SK-N-SH (cell line): ENCODE measurements around the gene GAS7. TPM values are rescaled to one million over a fixed set of nuclear protein-coding genes. Genes with fewer than 3 reads are reported as not detected.

Source experiments
- CTCF ChIA-PET: fragments of 300-600, 350-600 bp; formaldehyde crosslinking; extraction: SDS; loops from one replicate; lab custom pipeline; 2021; lab: Yijun Ruan, JAX
- POLR2A ChIA-PET: fragments of 350-600 bp; sonication (Branson Sonifier 250); formaldehyde crosslinking; extraction: SDS; loops from one replicate; lab custom pipeline; 2020; ENCODE audit warnings: antibody characterized with exemption, inconsistent platforms; lab: Yijun Ruan, JAX
- DNase-seq: peaks from one replicate; pipeline ENCODE4 v3.0.0; 2012
- H2AFZ ChIP-seq: fragments of 200-600 bp; sonication (generic); 2 replicates; pipeline ENCODE4 v1.8.1; 2016; ENCODE audit warnings: antibody characterized with exemption, mild to moderate bottlenecking, low read depth
- H3F3A ChIP-seq: fragments of 200-600 bp; sonication (generic); replicated peaks from 2 replicates; pipeline ENCODE3; 2016; ENCODE audit warnings: antibody characterized with exemption, mild to moderate bottlenecking; ENCODE audit not compliant: insufficient read depth
- H3K27ac ChIP-seq, 2 experiments: fragments of 200-500 bp in 1 of 2; fragments of 200-600 bp in 1 of 2; sonication (Bioruptor generic) in 1 of 2; sonication (generic), shearing (Covaris generic) in 1 of 2; 2 replicates each; pipeline versions ENCODE4 v1.5.1 to v1.6.1; 2014 to 2016; ENCODE audit warnings: low read depth in 2 of 2, inconsistent platforms in 1 of 2, low read length in 1 of 2, mild to moderate bottlenecking in 1 of 2, mixed read lengths in 1 of 2
- H3K27me3 ChIP-seq: fragments of 200-600 bp; sonication (generic), shearing (Covaris generic); 2 replicates; pipeline ENCODE4 v1.6.1; 2016; ENCODE audit warnings: mixed run types; ENCODE audit not compliant: insufficient read depth
- H3K36me3 ChIP-seq, 2 experiments: fragments of 200-500 bp in 1 of 2; fragments of 200-600 bp in 1 of 2; sonication (Bioruptor generic) in 1 of 2; sonication (generic) in 1 of 2; replicated peaks in 1 of 2; 2 replicates each; pipeline versions ENCODE3 to v1.5.1; 2014 to 2016; ENCODE audit warnings: low read length in 1 of 2, mild to moderate bottlenecking in 1 of 2; ENCODE audit not compliant: insufficient read depth in 2 of 2, control insufficient read depth in 1 of 2
- H3K4me1 ChIP-seq, 2 experiments: fragments of 200-500 bp in 1 of 2; fragments of 200-600 bp in 1 of 2; sonication (Bioruptor generic) in 1 of 2; sonication (generic), shearing (Covaris generic) in 1 of 2; 2 replicates each; pipeline versions ENCODE4 v1.5.1 to v1.6.1; 2014 to 2016; ENCODE audit warnings: low read depth in 1 of 2, low read length in 1 of 2, mixed run types in 1 of 2; ENCODE audit not compliant: insufficient read depth in 2 of 2, control insufficient read depth in 1 of 2
- H3K4me2 ChIP-seq: fragments of 200-600 bp; sonication (generic), shearing (Covaris generic); 2 replicates; pipeline ENCODE4 v1.6.1; 2017; ENCODE audit warnings: mixed run types
- H3K4me3 ChIP-seq, 2 experiments: fragments of 200-500 bp in 1 of 2; fragments of 200-600 bp in 1 of 2; sonication (Bioruptor generic) in 1 of 2; sonication (generic), shearing (Covaris generic) in 1 of 2; 2 replicates each; pipeline versions ENCODE4 v1.5.1 to v1.8.1; 2014 to 2016; ENCODE audit warnings: low read depth in 2 of 2, inconsistent platforms in 1 of 2, low read length in 1 of 2, mild to moderate bottlenecking in 1 of 2, mixed read lengths in 1 of 2, moderate library complexity in 1 of 2
- H3K79me2 ChIP-seq: fragments of 200-600 bp; sonication (generic); 2 replicates; pipeline ENCODE4 v1.8.1; 2017; ENCODE audit warnings: mild to moderate bottlenecking; ENCODE audit not compliant: insufficient read depth
- H3K9ac ChIP-seq: fragments of 200-600 bp; sonication (generic); 2 replicates; pipeline ENCODE4 v1.6.1; 2017; ENCODE audit warnings: mixed run types
- H3K9me2 ChIP-seq: fragments of 200-600 bp; sonication (generic); 2 replicates; pipeline ENCODE4 v1.6.1; 2017; ENCODE audit warnings: mixed run types
- H3K9me3 ChIP-seq: fragments of 200-600 bp; sonication (generic); 2 replicates; pipeline ENCODE4 v1.6.1; 2017; ENCODE audit warnings: mixed run types, mild to moderate bottlenecking, moderate library complexity
- H4K20me1 ChIP-seq: fragments of 200-600 bp; sonication (generic); 2 replicates; pipeline ENCODE4 v1.6.1; 2017; ENCODE audit warnings: mild to moderate bottlenecking, mixed run types; ENCODE audit not compliant: insufficient read depth
- CHD2 ChIP-seq: fragments of 150-350 bp; IDR thresholded peaks from 2 replicates; pipeline ENCODE4 v1.6.1; 2018; ENCODE audit warnings: low read length; ENCODE audit not compliant: partially characterized antibody
- CTCF ChIP-seq: fragments of 200-600 bp; sonication (generic); IDR thresholded peaks from 2 replicates; pipeline ENCODE4 v1.6.1; 2017; ENCODE audit warnings: antibody characterized with exemption, mild to moderate bottlenecking, moderate library complexity
- ELF1 ChIP-seq: IDR thresholded peaks from 2 replicates; pipeline ENCODE4 v1.4.0; 2012
- FOSL2 ChIP-seq: IDR thresholded peaks from 2 replicates; pipeline ENCODE4 v1.4.0; 2012; ENCODE audit warnings: low read depth, mild to moderate bottlenecking, moderate library complexity, borderline replicate concordance
- FOXJ3 ChIP-seq: sonication (generic); formaldehyde crosslinking; IDR thresholded peaks from 2 replicates; pipeline ENCODE4 v1.5.1; 2020; ENCODE audit warnings: mild to moderate bottlenecking, missing genetic modification reagents
- FOXM1 ChIP-seq: IDR thresholded peaks from 2 replicates; pipeline ENCODE4 v1.4.0; 2012; ENCODE audit warnings: low read depth, mild to moderate bottlenecking
- MXI1 ChIP-seq: IDR thresholded peaks from 2 replicates; pipeline ENCODE4 v1.6.1; 2012; ENCODE audit warnings: mild to moderate bottlenecking, low read depth, low read length, improper control_type of control experiment
- NRF1 ChIP-seq: IDR thresholded peaks from 2 replicates; pipeline ENCODE4 v1.6.1; 2012; ENCODE audit warnings: low read depth, mild to moderate bottlenecking, low read length
- POLR2AphosphoS5 ChIP-seq: IDR thresholded peaks from 2 replicates; pipeline ENCODE4 v1.6.1; 2012; ENCODE audit warnings: low read depth, low read length
- RAD21 ChIP-seq: IDR thresholded peaks from 2 replicates; pipeline ENCODE4 v1.6.1; 2012; ENCODE audit warnings: mild to moderate bottlenecking, low read length
- RCOR1 ChIP-seq: fragments of 150-350 bp; IDR thresholded peaks from 2 replicates; pipeline ENCODE4 v1.6.1; 2017; ENCODE audit warnings: antibody characterized with exemption, low read length
- REST ChIP-seq: IDR thresholded peaks from 2 replicates; pipeline ENCODE4 v1.6.1; 2012; ENCODE audit warnings: mild to moderate bottlenecking, low read depth, low read length, moderate library complexity
- RFX5 ChIP-seq: IDR thresholded peaks from 2 replicates; pipeline ENCODE4 v1.6.1; 2012; ENCODE audit warnings: mild to moderate bottlenecking, improper control_type of control experiment, low read length
- SIN3A ChIP-seq: IDR thresholded peaks from 2 replicates; pipeline ENCODE4 v1.6.1; 2012; ENCODE audit warnings: low read depth, mild to moderate bottlenecking, low read length, moderate library complexity, borderline replicate concordance
- WGBS: methylation state at CpG from one replicate; pipeline ENCODE4 v1.1.6; 2017; ENCODE audit warnings: low lambda C conversion rate; 5-methylcytosine and 5-hydroxymethylcytosine counted together
- polyA plus RNA-seq, 3 experiments: library from polyadenylated mRNA; depleted of rRNA; stranded (reverse); fragments of >200 nt; gene quantifications; 2 replicates each; pipeline ENCODE4 v1.2.3, GENCODE V29; 2012
- TF ChIP-seq, protein P1 (sequence below): IDR thresholded peaks from 2 replicates; pipeline ENCODE4 v1.4.0; 2012; ENCODE audit warnings: low read depth, borderline replicate concordance

GAS7 gene
- polyA plus RNA-seq, 1 of the 3 experiments (the other 2 are of a cell fraction): 0.12 TPM

DNA sequence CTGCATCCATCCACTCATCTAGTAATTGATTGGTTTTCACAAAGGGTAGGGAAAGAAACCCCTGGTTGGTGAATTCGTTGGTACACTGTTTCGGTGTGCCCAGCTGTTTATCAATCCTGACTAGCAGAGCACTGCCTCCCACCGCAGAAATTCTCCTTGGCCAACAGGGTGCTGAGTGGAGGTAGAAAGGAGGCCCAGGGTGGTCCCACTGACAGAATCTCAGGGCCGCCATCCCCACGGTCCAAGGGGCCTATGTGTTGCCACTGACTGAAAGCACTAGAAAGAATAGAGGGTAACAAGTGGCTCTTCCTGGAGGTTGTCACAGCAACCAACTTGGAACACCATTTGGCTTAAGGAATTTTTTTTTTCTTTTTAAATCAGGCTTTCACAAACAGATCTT, 284.9 kb downstream of the GAS7 start:
- H3F3A ChIP-seq: no peaks in the 10 kb centered on the region
- 18% methylated on average over 5 of the region's 5 CpGs for WGBS
- no peak for DNase-seq
- no peaks in the 10 kb centered on the region for H3K9me3 ChIP-seq
- H3K4me1 ChIP-seq: no peaks in the 10 kb centered on the region
- H3K27ac ChIP-seq: no peak overlapping the region
- no peaks in the 10 kb centered on the region for H4K20me1 ChIP-seq
- no peak overlapping the region for H3K4me2 ChIP-seq
- no peak overlapping the region for H3K4me3 ChIP-seq
- H2AFZ ChIP-seq: no peak overlapping the region
- CTCF ChIA-PET: no interaction called here
- TF ChIP-seq ELF1 (no peak), CHD2 (no peak), FOXM1 (no peak), RAD21 (no peak), MXI1 (no peak), NRF1 (no peak), SIN3A (no peak), CTCF (no peak)
- H3K9me2 ChIP-seq: no peaks in the 10 kb centered on the region
- H3K79me2 ChIP-seq: no peaks in the 10 kb centered on the region
- POLR2A ChIA-PET: no interaction called here
- H3K27me3 ChIP-seq: peaks cover 31% of the 10 kb centered on the region; the same call in 1 of the 2 replicates
- no peak overlapping the region for H3K9ac ChIP-seq
- H3K36me3 ChIP-seq: no peaks in the 10 kb centered on the region

GRCh38 chr17:9912121-9913099, 286.0 kb downstream of the GAS7 start:
- H3K79me2 ChIP-seq: no peaks in the 10 kb centered on the region
- WGBS: 17% methylated on average over 17 of the region's 18 CpGs
- DNase-seq: no peak
- no peak overlapping the region for H3K4me2 ChIP-seq
- no peak overlapping the region for H2AFZ ChIP-seq
- H3K9ac ChIP-seq: no peak overlapping the region
- ChIA-PET CTCF (interaction anchor here (1.3 kb wide), 1 partner anchor 12 kb away, joined by 3 read pairs; no protein-coding TSS in a partner anchor), POLR2A (no interaction called here)
- peaks cover 22% of the 10 kb centered on the region; the same call in 1 of the 2 replicates for H3K27me3 ChIP-seq
- no peaks in the 10 kb centered on the region for H3K9me3 ChIP-seq
- H3K9me2 ChIP-seq: no peaks in the 10 kb centered on the region
- H3K4me3 ChIP-seq: no peak overlapping the region
- no peaks in the 10 kb centered on the region for H3K4me1 ChIP-seq
- TF ChIP-seq, protein P1, sequence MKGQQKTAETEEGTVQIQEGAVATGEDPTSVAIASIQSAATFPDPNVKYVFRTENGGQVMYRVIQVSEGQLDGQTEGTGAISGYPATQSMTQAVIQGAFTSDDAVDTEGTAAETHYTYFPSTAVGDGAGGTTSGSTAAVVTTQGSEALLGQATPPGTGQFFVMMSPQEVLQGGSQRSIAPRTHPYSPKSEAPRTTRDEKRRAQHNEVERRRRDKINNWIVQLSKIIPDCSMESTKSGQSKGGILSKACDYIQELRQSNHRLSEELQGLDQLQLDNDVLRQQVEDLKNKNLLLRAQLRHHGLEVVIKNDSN: no peak
- no peak for TF ChIP-seq REST
- no peak for TF ChIP-seq RCOR1
- no peak for TF ChIP-seq RFX5
- no peak for TF ChIP-seq ELF1
- no peak for TF ChIP-seq SIN3A
- no peak for TF ChIP-seq CTCF
- TF ChIP-seq POLR2AphosphoS5: no peak
- no peak for TF ChIP-seq NRF1
- TF ChIP-seq FOXM1: no peak
- no peak for TF ChIP-seq FOXJ3 (CRISPR knock-in tag)
- no peak for TF ChIP-seq FOSL2
- H3K36me3 ChIP-seq: no peaks in the 10 kb centered on the region
- H4K20me1 ChIP-seq: no peaks in the 10 kb centered on the region
- no peaks in the 10 kb centered on the region for H3F3A ChIP-seq
- no peak overlapping the region for H3K27ac ChIP-seq
